NCI-H2227 (cell line): ENCODE measurements around the gene ERI3.

Source experiments
- DNase-seq: peaks from one replicate; lab custom pipeline; 2025; ENCODE audit not compliant: unreplicated experiment; lab: John Stamatoyannopoulos, UW

ERI3 gene

DNA sequence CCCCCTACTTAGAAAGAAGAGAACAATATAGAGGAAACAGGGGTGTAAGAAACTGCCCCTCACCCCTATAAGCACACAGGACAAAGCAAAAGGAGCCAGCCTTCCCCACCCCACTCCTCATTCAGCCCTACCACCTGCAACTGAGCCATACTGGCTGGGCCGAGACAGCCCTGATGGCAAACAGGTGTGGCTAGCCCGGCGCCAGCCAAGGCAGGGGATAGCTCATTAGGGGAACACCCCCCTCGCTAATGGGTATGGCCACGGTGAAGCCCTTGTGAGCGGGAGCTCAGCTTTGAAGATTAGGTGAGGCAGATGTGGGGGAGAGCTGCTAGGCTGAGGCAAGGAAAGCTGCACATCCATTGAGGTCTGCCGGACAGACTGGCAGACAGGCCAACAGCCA is 65.5 kb downstream of the ERI3 start:
- DNase-seq: peak; percentile 46

DNA sequence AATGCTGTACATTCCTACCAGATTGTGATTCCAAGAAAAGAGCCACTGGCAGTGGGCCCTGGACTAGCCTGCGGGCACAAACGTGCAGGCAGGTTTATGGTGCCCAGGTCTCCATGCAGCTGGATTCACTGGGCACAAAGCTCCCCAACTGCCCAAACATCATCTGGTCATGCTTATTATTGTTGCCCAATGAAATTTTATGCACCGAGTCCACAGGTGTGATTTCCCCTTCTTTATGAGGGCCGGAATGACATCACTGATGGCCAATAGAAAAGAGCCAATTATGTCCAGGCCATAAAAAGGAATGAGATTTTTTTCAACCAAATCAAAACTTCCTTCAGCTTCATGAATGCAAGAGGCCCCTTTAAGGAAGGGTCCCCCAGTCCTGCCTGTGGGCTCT is 66.2 kb downstream of the ERI3 start:
- no peak for DNase-seq

DNA sequence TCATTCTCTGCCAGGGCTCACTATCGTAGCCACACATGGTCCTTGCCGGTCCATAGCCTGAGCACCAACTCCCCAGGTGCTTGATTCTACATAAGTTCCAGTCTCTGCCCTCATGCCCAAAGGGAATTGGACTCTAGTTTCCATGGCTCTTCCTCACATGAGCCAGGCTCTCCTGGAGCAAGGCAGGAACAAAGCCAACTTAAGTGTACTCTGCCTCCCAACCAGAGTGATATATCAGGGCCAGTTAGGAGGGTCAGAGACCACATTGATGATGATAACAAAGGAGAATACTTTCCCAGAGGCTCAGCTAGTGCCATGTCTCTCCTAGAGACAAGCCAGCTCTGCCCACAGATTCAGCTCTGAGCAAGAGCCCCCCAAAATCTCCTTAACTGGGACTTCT is 70.9 kb downstream of the ERI3 start:
- DNase-seq: no peak

DNA sequence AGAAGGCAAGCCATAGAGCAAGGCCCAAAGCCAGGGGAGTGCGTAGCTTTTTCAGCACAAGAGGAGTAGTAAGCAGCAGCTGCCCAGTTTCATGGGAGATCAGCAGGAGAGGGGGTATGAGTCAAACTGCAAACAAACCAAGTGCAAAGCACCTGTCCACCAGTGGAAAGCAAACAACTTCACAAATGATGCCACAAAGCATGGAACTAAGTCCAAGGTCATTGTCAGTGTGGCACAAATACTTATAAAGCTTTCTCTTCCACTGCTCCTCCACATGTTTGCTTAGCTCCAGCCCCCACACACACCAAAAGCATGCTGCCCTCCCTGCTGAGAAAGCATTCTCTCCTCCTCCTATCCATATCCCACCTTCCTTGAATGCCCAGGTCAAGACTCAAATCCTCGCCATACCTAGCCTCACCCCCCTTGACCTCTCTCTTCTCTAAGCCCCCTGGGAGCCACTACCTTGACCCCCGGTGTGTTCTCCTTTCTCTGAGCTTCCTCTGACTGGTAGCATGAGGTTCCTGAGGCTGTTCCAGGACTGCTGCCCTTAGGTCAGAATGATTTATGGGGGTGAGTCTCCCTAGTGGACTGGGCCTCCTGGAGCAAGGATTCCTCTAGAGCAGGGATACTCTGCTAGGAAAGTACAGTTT is 71.4 kb downstream of the ERI3 start:
- DNase-seq: no peak

DNA sequence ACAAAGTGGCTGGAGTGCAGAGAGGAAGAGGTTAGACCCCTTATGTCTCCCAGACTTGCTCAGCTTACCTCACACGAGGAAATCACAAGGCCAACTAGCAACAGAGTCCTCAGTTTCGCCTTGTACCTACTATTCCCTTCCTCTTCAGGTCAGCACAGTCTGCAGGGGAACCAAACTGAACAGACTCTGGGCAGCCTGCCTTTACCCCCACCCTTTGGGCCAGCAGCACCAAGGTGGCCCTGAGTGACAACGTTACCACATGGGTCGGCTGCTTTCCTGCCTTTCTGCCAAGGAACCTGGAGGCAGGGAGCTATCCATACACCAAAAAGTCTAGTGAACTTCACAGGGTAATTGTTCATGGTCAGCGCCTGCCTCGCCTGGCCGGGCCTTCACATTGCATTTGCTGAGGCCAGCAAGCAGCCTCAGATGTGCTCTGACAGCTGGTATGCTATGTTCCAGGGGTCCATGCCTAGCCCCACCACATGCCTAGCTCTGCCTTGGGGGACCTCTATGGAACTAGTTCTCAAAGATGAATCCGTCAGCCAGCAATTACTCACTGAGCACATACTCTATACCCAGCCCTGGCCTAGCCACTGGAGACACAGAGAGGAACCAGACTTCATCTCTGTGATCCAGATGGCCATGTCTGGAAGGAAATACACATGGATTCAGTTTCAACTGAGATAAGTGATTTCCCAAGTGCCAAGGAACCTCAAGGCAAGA is 72.2 kb downstream of the ERI3 start:
- no peak for DNase-seq

DNA sequence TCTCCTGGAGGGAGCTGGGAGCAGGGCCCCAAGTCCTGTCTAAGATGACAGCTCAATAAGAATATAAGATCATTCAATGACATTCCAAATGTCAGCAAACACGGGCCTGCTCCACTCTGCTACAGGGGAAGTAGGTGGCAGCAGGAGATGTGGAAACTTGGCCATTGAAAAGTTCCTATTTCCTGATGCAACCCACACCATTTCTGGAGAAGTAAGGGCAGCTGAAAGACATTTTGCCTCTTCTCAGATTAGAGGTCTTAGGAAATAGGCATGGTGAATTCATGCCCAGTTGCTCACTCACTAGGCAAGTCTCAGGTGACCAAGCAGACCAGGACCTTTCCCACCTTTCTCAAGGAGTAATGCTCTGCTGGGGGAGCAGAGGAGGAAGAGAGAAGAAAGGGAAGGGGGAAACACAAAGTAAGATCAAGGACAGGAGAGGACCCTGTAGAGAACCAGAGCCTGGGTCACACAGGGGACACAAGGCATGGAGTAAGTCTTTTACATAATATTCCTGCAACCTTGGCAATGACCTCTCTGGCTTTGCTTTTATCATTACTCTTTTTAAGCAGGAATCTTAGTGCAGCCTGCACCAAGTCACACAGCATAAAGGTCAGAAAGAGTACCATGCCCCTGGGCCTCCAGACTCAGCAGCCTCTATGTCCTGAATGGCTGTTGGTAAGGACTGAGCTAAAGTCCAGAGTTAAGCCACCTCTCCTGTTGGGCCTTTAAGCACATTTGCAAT is 72.9 kb downstream of the ERI3 start:
- DNase-seq: no peak

DNA sequence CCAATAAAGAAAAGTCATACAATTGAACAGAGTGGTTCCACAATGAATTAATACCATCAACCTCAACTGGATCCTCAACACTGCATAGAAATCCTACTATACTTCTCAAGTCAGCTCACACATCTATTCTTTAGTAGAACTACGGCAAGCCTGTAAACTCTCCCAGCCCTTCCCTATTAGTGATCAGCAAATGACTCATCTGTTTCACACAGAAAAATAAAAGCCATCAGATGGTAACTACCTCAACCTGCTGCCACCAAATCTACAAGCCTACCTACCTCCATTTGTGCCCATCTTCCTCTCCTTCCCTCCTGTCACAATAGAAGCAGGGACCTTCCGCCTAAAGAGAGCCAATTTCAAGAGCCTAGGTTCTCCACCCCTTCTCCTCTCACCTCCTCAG is 78.2 kb downstream of the ERI3 start:
- no peak for DNase-seq

DNA sequence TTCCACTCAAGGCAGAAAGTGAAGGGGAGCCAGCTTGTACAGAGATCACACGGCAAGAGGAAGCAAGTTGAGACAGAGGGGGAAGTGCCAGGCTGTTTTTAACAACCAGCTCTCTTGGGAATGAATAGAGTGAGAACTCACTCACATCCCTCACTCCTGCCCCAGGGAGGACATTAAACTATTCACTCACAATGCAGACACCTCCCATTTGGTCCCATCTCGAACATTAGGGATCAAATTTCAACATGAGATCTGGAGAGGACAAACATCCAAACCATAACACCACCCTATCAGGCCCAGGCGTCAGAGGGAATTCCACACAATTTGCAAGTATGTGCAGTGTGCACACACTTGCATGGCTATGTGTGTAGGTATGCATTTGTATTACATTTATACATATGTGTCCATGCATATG is 79.1 kb downstream of the ERI3 start:
- DNase-seq: no peak

DNA sequence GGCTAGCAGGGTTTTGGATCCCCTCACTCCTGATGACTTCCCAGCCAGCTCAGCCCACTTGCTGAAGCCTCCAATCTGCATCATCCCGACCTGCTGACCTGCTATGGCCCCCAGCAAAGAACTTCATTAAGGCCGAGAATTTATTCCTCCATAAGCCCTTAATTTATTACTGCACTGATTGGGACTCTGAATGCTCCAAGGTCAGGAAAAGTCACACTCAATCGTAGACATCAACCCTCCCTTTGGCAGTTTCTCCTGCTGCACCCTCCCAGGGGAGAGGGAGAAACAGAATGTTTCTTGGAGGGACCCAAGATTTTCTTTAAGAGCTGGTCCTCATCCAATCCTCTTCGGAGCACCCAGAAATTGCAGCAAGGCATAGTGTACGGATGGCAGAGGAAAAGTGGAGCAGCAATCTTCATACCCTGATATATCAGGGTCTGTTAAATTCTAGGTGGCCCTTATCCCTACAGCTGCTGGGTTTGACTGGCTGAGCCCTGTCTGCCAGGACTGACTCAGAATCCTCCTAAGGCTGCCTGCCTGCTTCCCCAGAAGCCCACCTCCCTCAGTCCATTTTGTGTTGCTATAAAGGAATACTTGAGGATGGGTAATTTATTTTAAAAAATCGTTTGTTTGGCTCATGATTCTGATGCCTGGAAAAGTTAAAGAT is 79.6 kb downstream of the ERI3 start:
- no peak for DNase-seq

DNA sequence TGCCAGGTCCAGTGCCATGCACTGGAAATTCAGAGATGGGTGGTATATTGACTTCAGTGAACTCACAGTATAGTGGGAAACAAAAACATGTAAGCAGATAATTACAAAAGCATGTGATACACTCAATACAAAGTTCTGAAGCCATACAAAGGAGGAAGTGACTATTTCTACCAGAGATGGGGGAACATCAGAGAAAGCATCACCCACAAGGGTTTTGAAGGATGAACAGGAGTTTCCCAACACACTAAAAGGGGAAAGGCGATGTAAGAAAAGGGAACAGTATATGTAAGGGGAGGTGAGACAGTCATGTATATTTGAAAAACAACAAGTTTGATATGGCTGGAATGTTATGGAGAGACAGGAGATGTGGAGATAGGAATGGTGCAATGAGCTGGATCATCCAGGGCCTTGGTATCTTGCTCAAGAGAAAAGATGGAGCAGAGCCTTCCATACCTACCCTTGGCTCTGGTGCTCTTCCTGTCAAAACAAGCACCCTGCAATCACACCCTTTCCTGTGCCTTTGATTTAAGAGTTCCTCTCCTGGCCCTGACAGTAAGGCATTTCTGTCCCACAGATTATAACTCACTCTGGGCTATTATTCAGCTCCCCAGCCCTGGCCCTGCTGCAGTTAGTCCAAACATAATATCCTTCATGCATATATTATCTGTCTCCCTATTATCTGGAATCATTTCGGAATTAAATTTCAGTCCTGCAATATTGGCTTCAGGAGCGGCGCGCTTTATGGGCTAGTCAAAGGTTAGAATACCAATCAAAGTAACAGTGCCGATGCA is 81.3 kb downstream of the ERI3 start:
- no peak for DNase-seq

DNA sequence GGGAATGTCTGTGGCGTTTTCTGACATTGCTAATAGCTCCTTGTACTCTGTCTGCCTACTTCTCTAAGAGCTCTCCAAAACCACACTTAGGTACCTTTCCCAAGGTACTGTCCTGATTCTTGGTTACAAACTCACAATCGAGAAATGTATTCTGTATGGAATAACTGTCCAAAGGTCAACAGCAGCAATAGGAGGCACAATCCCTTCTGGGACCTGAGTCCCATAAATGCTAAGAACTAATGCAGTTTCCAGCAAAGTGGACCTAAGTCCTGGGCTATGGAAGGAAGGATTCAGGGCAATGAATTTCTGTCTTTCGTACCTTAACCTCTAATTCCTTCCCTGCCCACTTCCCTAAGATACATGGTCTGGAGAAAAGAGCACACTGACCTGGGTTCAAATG is 82.1 kb downstream of the ERI3 start:
- DNase-seq: no peak

DNA sequence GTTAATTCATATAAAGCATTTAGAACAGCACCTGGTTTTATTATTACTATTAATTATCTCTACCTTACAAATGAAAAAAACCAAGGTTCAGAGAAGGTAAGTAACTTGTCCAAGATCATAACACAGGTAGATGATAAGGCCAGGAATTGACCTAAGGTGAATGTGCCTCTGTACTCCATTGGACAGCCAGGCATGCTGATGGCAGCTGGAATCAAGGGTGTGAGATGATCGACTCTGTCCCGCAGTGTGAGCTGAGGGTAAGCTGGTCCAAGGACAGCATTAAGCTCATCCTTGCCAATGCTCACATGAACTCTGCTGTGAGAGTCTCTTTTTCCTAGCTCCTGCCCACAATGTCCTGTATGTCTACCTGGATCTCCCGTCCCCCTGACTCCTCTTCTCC is 83.4 kb downstream of the ERI3 start:
- no peak for DNase-seq

DNA sequence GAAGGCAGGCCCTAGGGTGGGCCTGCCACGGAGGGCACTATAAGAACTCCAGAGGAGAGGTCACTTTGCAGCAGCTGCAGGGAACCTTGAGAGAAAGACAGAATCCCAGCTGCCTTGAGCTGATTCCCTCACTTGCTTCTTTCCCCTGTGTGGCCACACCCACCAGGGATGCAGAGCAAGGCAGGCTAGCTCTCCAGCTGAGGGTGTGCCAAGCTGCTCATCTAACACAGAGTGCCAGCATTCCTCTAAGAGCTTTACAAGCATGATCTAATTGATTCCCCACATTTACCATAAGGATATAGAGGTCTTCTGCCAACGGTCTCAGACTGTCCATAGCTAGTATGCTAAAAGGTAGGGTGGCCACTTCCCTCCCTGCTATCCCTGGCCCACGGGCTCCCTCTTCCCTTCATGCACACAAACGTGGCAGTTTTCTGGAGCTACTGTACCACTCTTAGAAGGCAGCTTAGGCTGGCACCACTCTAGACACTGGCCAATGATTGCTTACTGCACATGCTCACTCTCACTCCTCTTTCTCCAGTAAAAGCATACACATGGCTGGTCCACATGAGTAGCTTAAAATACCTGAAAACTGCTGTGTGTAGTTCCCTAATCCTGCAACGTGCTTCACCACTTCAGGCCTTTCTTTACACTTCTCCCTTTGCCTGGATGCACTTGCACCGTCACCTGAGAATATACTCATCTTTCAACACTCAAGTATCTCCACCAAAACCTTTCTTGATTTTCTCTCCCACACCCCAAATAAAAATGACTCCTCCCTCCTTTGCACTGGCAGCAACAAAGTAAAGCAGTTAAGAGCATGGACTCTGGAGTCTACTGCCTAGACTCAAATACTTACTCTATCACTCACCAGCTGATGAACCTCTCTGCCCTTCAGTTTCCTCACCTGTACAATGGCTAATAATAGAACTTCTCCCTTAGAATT is 84.1 kb downstream of the ERI3 start:
- DNase-seq: no peak

DNA sequence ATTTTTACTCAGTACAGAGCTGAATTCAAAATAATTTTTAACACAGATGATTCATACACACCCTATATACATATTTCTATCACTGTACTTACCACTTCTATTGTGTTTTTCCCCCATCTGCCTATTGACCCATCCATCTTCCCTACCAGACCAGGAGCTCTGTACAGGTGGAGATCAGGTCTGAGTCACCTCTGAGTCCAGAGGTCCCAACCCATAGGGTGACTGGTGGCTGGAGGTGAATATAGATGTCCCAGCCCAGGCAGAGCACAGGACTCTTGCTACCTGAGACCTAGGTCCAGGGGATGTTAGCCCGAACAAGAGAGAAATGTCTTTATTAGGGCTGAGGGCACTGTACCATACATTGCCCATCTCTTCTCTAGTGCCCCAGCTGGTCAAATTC is 87.0 kb downstream of the ERI3 start:
- no peak for DNase-seq

DNA sequence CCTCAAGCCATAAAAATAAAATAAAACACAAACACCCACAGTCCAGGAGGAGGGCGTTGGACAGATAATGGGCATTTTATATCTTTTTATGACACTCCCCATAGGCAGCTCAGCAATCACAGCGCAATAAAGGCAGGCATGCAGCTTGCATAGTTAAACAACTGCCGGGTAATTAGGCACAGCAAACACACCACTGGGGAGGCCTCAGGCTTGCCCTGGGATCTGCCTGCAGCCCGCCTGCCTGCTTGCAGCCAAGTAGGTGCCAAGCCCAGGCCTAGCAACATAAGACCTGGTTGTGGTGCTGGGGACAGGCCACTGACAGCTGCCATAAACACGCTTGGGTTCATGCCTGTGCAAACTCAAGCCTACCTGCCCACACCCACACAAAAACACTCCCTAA is 87.6 kb downstream of the ERI3 start:
- DNase-seq: no peak

DNA sequence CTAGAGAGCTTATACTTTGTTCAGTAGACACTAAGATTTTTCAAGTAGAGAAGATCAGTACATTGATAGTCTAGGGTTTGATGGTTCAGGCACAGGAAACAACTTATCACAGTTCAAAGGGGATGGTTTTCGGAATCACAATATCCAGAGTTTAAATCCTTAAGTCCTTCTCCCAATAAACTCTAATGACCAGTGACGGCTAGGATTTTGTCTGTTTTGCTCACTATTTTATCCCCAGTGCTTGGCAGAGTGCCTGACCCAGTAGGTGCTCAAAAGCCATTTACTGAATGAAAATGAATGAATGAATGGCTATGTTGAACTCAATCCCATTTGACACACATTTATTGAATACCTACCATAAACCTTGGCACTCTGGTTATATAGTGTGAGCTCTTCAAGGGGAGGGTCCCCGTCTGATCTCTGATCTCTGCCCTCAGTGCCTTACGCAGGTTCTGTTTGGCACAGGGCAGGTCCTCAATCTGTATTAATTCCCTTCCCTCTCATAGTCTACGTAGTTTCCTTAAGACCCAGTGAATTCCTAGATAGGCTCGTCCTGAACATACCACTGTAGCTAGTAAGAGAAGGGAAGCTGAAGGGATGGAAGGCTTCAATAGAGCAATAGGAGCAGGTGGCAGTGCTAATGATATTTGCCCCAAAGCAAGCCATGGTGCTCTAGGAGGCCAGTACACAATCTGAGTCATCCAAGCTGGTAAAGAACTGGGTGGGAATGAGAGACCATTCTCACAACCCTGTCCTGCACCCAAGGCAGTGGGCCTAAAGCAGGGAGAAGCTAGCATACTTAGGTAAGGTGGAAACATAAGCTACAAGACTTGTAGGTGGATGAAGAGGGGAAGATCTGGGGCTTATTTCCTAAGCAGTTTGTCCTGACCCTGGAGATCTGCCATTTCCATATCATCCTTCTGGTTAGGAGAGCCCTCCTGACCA is 88.4 kb downstream of the ERI3 start:
- no peak for DNase-seq

DNA sequence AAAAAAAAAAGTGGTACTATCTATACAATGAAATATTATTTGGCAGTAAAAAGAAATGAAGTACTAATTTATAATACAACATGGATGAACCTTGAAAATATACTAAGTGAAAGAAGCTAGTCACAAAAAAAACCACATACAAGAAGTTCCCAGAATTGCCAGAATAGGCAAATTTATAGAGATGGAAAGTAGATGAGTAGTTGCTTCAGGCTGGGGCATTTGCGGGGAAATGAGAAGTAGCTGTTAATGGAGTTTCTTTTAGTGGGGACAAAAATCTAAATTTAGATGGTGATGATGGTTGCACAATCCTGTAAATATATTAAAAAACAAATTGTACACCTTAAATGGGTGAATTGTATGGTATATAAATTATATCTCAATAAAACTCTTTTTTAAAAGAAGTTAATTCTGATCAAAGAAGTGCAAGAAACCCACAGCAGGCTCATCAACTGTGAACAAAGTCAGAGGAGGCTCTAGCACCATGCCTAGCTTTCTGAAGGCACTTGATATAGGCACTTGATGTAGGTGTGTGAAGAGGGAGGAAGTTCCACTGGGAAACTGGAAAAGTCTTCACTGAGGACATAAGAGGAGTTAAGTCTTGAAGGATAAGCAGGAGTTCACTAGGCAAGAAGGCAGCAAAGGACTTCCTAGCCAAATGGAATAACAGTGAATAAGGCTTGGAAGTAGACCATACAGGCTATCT is 89.2 kb downstream of the ERI3 start:
- no peak for DNase-seq

DNA sequence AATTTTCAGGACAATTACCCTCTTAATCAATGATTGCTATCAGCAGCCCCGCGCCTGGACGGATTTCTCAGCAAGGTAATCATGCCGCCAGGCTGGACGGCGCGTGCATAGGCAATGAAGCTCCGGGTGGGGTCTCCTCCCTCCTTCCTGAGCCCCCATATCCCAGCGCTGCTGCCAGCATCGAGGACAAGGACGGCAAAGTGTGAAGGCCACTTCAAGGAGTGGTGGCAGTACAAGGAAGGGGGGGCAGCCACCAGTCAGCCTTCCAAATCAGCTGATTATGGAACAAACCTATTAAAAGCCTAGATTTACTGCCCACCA is 90.6 kb downstream of the ERI3 start:
- no peak for DNase-seq
